ENCODE results near the gene CD93.

The CD93 gene

GRCh38 chr20:23033918-23034317, 52.2 kb downstream of the CD93 start:
- no peak for DNase-seq

DNA sequence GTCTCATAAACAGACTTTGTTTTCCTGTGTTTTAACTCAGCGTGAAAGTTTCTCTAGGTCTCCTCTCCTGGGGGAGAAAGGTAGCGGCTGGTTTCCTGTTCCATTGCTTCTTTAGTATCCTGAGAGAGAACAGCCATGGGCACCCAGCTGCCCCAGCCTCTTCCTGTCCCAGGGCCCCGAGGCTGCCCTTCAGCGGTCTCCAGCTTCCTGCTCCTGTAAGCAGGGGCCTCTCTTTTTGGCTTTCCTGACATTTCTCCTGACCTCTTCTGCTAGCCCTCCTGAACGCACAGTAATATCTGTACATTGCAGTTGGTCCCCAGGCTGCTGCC, 53.4 kb downstream of the CD93 start:
- no peak for DNase-seq

DNA sequence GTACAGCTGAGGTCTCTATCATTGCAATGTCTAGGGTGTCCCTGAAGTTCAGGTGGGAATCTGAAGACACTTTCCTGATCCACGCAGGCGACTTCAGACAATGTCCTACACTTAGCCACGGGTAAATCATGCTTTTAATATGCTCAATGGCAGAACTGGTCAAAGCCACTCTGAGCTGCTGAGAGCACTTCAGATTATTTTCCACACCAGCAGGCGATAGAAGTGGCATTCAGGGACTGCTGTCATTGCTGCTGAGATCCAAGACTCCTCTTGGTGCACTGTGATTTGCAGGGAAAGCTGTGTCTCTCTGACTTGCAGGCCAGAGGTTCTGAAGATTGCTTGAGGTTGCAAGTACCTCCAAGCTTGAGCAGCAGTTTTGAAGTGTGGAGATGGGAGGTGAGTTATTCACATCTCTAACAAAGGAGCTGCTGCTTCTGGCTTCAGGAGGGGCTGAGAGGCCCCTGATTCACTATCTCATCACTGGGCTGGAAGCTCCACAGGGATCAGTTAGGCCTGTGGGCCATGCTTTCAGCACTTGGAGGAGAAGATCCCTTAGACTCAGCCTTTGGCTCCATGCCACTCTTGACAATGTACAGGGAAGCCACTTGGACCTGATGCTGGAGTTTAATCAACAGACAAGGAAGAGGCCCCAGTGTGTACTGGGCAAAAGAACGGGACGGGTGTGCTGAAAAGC, 53.9 kb downstream of the CD93 start:
- no peak for DNase-seq

- no peak for DNase-seq
Measured at GRCh38 chr20:23031346-23031745, 54.8 kb downstream of the CD93 start.

All from activated effector memory CD4-positive, alpha-beta T cell treated with Interleukin-2 at 50 U/mL for 16 hours (primary cell).